Ammon's horn (tissue), 1 donor: Measurements from ENCODE around the gene UCK1.
"Not testable (repeated sequence)": the region's sequence is repeated elsewhere in the genome, so short reads cannot be mapped to it uniquely, and the experiment has no call there.

ENCODE experiments used
- DNase-seq: peaks from one replicate; pipeline ENCODE4 v3.0.0-alpha.2; 2016; ENCODE audit warnings: low spot score

Gene UCK1

DNA sequence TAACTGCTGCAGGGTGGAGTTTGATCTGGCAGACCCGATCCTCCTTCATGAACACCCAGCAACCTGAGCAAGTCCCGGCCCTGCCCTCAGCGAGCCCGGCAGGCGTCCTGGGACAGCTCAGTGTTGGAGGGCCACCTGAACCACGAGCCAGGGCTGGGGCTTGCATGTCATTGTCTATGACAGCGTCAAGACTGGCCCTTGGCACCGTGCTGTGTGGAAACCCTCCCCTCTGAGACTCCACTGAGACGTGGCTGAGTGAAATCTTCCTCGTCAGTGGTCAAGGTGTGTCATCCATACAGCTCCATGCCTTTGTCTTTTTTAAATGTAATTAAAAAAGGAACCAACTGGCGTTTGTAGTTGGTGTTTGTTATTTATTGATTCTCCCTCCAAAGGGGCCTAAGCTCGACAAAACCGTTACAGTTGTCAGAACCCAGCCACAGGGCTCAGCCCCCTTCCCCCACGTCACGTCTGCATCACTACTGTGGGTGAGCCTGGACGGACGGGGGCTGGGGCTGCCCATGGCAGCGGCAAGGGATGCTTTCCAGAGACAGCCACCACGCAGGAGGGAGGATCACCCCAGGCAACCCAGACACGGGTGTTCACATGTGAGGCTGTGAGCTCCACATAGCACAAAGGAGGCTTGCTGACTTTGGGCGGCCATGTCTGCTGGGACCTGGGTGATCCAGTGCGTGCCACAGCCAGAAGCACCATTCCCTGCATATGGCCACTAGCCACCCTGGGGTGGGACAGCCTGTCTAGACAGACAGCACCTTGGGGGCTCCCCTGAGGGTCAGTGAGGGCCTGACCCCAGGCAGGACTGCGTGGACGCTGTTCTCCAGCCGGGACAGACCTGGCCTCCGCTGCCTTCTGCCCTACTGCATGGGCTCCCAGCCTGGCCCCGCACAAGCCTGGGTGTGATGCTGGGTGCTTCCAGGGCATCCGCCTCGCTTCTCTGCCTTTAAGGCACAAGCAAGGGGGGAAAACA, 7.3 kb downstream of the UCK1 start:
- DNase-seq: no peak

DNA sequence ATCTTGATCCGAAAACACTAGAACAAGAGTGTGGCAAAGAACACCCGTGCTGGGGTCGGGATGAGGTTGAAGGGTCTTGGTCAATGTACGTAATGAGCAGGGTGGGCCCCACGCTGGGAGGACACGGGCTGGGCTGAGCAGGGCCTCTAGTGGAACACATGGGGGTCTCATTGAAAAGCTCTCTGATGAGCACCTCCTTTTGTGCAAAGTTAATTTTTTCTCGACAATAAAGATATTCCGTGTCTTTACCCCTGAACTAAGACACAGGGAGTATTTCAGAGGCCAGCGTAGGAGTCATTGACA, 8.0 kb downstream of the UCK1 start:
- no peak for DNase-seq

DNA sequence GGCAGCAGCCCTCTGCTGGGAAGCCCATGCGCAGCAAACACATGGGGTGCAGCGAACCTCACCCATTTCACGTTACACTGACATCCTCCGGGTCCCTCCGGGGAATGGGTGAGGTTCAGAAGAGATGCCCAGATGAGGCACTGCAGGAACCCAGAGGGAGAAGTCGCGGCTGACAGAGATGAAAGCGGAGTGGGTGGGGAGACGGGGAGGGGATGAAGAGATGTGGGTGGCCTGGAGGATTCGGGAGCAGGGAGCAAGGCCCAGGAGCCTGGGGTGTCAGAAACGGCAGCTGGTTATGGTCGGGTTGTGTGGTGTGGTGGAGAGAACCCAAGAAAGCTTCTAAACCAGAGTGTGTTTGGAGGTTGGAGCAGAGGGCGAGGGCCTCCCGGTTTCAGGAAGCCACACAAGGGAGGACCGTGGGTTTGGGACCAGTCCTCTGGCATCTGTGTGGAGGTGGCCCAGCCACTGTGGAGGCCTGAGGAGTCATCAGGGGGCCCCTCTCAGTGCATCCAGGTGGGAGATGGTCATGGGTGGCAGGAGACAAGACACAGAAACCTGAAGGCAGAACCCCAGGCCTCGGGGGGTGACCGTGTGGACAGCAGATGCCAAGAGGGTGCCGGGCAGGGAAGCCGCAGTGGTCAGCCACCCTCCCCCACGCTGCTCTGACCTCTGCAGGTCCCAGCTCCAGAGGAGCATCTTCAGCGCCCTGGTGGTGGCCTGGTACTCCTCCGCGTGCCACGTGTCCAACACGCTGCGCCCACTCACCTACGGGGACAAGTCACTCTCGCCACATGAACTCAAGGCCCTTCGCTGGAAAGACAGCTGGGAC, 8.6 kb downstream of the UCK1 start:
- DNase-seq: no peak

DNA sequence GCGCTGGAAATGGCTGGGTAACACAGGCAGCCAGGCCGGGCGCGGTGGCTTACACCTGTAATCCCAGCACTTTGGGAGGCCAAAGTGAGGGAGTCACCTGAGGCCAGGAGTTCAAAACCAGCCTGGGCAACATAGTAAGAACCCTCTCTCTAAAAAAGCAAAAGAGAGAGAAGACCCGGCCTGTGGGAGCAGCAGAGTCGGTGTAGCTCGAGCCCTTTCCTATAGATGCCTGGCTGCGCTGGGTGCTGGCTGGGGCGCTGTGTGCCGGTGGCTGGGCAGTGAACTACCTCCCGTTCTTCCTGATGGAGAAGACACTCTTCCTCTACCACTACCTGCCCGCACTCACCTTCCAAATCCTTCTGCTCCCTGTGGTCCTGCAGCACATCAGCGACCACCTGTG, 9.2 kb downstream of the UCK1 start:
- DNase-seq: no peak

DNA sequence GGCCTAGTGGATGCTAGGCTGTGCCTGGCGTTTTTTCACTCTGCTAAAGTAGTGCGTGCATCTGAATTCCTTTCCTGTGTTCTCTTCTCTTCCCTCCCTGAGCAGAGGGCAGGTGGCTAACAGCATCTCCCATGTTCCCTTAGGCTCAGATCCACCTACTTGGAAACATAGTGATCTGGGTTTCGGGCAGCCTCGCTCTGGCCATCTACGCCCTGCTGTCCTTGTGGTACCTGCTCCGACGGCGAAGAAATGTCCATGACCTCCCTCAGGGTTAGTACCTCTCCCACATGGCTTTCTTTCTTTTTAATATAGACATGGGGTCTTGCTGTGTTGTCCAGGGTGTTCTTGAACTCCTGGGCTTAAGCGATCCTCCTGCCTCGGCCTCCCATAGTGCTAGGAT, 9.9 kb downstream of the UCK1 start:
- DNase-seq: no peak

DNA sequence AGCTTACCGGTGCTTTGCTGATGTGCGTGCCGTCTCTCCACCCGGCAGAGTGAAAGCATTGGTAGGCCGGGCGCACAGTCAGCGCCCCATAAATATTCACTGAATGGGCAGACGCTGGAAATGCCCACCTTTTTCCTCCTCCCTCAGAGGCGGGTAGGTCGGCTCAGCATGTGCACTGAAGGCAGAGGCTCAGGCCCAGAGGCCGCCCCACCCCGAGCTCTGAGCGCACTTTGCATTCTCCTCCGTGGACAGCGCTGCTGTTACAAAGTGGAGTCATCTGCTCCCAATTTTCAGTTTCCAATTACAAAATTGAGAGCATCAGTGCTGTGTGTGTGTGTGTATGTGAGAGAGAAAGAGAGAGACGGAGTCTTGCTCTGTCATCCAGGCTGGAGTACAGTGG, 10.6 kb downstream of the UCK1 start:
- no peak for DNase-seq

DNA sequence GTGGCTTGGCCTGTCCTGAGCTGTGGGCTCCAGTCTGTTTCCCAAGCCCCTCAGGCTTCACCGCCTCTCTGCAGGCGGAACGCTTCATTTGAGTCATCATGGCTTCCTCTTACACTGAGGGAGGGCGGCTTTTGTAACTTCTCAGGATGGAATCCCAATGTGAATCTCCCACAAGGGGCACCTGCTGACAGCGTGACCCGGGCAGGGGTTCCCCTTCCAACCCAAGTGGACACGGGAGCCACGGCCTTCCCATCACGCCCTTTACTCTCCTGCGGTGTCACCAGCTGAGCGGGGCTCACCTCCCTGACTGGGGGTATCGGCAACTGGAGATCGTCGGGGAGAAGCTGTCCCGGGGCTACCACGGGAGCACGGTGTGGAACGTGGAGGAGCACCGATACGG, 12.5 kb downstream of the UCK1 start:
- no peak for DNase-seq

DNA sequence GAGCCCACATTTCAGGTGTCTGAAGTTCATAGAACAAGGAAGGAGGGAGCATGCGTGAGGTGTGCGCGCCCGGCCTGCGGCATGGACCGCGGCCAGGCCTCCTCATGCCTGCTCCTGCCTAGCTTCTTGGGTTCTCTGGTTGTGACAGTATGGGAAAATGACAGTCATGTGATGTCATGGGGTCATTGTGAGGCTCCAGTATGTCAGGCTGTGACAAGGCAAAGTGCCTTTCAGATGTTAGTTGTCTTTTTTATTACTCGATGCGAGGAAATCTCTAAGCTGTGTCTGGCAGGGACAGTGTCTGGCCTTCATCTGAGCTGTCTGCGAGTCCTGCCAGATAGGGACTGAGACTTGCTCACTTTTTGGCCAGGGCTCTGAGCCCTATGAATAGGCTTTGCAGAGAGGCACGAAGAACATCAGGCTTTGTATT, 13.3 kb downstream of the UCK1 start:
- peak; percentile 70 for DNase-seq

DNA sequence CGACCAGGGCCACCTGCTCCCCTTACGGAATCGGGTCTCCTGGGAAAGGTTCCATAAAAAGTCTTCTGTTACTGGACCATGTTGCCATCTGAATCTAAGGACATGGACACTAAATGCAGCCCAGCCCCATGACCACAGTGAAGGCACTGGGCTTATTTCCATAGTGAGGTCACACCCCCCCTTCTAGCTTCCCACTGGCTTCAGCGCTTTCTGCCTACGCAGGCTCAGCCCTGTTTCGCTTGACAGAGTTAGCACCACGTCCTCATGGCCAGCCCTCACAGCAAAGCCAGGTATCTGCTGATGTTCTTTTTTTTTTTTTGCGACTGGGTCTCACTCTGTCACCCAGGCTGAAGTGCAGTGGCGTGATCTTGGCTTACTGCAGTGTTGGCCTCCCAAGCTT, 14.1 kb downstream of the UCK1 start:
- no peak for DNase-seq

DNA sequence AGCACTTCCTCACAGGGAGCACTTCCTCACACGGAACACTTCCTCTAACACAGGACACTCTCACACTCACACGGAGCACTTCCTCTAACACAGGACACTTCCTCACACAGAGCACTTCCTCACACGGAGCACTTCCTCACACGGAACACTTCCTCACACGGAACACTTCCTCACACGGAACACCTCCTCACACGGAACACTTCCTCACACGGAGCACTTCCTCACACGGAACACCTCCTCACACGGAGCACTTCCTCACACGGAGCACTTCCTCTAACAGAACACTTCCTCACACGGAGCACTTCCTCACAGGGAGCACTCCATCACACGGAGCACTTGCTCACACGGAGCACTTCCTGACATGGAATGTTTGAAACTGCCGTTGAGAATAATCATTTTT, 15.0 kb downstream of the UCK1 start:
- no peak for DNase-seq

DNA sequence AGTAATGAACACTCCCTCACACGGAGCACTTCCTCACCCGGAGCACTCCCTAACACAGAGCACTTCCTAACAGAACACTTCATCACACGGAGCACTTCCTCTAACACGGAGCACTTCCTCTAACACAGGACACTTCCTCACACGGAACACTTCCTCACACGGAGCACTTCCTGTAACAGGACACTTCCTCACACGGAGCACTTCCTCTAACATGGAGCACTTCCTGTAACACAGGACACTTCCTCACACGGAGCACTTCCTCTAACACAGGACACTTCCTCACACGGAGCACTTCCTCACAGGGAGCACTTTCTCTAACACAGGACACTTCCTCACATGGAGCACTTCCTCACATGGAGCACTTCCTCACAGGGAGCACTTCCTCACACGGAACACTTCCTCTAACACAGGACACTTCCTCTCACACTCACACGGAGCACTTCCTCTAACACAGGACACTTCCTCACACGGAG, 15.5 kb downstream of the UCK1 start:
- DNase-seq: not testable (repeated sequence)

DNA sequence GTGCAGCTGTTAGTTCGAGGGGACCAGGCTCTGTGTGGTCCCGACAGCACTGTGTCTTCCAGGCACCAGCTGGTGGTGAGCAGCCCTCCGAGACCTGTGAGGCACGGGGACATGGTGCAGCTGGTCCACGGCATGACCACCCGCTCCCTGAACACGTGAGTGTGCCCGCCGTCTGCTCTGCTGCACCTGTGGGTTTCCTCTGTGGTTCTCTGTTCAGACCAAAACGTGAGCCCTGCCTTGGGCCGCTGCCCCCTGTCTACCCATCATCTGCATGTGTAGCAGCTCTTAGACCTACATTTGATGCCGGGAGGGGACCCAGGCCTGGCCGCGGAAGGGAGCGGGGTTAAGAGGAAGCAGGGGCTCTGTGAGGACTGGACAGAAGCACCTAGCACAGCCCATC, 17.9 kb downstream of the UCK1 start:
- DNase-seq: no peak

DNA sequence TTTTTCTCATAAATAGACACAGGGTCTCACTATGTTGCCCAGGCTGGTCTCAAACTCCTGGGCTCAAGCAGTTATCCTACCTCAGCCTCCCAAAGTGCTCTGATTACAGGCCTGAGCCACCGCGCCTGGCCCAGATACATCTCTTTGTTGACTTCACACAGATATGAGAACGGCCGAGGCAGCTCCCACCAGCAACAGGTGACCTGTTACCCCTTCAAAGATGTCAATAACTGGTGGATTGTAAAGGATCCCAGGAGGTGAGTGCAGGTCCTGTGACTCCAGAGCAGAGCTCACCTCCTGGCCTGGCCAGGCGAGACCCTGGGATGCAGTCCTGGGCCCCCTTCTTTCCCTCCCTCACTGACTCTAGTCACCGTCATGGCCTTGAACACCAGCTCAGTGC, 19.2 kb downstream of the UCK1 start:
- DNase-seq: no peak

DNA sequence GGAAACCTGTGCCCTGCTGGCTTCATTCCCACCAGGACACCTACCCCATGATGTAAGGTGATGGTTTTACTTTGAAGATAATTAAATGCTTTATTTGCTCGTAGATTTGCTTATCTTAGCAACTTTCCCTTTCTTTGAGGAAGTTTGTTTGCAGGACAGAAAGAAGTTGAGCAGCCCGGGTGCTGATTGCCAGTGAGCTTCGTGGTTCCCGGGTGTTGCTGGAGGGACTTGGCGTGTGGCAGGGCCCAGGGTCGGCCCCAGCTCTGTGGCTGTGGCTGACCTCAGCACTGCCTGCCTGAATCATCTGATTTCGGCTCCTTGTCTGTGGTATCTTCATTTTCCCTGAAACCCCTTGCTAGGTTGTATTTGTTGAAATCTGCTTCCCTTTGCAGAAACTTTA, 19.6 kb downstream of the UCK1 start:
- no peak for DNase-seq

DNA sequence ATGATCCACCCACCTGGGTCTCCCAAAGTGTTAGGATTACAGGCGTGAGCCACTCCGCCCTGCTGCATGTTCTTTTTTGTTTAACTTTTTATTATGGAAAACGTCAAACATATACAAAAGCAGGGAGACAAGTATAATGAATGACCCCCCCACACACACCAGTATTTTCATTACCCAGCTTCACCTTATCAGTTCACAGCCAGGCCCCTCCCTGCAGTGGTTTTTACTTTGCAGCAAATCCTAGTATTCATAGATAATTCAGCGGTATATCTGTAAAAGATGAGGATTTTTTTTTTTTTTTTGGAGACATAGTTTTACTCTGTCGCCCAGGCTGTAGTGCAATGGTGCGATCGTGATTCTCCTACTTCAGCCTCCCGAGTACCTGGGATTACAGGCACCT, 26.1 kb downstream of the UCK1 start:
- no peak for DNase-seq

DNA sequence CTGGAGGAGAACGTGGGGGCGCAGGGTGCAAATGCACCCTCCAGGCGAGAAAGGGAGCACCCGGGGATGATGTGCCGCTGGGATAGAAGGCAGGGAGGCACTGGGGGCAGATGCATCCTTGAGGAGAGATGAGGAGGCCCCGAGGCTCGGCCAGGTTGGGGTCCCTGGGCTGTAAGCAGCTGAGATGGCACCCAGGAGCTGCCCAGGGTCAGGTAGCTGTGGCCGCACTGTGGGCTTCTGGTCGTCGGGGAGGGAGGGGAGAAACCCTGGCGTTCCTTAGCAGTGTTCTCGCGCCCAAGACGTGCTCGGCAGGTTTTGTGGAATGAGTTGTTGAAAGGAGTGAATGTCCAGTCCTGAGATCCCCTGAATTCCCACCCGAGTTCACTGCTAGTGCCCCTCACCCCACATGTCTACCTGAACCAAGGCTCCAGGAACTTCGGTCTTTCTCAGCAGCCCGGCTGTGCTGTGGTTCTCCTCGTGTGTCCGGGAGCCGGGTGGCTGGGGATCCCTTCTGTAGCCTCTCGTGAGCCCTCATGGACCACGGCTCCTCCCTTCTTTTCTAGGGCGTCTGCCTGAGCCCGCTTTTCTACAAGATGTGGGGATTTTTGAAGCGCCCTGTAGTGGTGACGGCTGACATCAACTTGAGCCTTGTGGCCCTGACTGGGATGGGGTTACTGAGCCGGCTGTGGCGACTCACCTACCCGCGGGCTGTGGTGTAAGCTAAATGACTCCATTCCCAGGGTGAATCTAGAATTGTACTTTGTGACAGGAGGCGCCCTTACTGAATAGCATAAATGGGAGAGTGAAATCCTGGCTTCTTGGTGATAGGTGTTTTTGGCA, 27.2 kb downstream of the UCK1 start:
- no peak for DNase-seq

DNA sequence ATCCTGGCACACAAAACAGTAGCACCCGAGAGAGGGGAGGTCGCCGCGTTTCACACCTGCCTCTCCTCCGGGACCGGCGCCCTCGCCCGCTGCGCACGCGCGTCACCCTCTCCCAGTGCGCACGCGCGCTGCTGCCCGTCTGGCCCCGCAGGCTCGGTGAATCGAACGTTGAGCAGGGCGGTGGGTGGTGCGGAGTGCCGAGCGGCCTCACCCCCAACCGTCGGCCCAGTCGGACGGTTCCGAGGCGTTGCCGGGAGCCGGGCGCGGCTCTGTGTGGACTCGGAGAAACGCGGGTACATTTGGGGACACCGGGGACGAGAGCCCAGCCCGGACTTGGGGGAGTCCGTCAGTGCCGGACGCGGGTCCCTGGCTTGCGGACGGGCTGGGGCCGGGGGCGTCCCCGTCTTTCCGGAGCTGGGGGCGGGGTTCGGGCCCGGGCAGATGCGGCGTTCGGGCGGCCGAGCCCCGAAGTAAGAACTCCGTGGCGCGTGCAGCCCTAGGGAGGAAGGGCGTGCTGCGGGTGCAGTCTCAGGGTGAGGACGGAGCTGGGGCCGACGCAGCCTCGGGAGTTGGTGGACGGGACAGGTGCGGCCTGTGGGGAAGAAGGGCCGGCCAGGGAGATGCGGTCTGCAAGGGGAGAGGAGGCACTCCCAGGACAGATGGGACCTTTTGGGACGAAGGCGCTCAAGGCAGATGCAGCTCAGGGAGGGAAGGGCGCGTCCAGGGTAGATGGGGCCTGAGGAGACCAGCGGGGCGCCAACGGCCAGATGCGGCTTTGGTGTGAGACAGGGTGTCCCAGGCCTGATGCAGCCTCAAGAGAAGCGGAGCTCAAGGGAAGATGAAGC, 28.1 kb downstream of the UCK1 start, which contains the start of gene POMT1:
POMT1 (plus strand) TSS at position 138 of the 845 bp plus-strand sequence. CDS start 1,301 bp downstream, outside the sequence.
- DNase-seq: peak; percentile 93

DNA sequence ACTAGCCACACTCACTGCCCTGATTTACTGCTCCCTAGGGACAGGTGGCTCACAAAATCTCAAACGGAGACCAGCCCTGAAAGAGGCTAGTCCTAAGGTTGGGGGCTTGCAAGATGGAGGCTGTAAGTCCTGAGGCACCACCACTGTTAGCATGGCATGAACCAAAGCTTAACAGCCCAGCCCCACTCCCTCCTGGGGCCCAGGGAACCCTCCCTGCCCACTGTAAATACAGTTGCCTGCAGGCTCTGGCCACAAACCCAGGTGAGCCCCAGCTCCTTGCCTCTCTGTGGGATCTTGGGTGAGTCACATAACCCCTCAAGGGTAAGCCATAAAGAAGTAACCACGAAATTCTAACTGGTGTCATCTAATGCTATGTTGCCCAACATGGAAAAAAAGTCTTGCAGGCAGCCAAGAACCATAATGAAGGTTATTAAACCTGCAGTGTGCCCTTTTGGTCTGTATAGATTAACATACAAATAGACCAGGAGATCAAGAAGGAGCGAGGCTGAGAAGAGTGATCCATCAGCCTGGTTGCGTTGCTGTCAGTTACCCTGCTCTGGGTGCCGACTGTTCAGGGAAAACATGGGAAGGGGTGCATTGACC, 30.0 kb downstream of the UCK1 start:
- no peak for DNase-seq

DNA sequence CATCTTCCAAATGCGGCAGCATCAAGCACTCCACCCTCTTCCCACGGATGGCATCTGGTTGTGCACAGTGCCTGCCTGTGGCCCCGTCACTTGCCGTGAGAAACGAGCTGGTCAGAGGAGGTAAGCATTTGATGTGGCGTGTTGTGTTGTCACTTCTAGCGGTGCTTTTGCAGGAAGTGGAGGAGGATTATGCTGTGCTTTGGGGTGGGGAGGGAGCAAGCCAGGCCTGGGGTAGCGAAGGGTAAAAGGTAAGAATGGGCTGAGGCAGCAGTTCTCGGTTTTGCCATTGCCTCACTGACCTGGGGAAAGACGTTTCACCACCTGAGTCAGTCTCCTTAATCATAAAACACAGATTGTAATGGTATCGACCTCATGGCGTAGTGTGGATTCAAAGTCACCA, 30.7 kb downstream of the UCK1 start:
- DNase-seq: peak; percentile 47

DNA sequence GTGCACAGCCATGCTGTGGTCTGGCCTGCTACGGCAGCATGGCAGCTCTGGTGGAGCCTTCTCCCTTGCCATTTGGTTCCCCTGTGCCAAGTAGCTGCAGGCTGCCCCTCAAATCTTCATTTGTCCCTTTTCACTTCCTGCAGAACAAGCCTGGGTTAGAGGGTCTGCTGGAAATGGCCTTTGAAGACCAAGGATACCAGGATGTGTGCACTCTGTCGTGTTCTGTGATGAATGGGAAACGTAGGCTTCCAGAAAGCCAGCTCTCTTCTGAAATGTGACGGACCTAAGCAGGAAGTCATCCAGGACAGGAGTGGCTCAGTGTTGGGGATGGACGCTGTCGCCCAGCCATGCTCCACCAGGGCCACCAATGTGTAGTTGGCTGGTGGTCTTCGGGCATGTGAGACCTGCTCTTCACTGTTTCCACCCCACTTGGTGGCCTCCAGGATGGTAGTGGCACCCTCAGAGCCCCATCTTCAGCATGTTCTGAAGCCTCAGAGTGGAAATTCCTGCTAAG, 31.8 kb downstream of the UCK1 start:
- DNase-seq: no peak
